Measurements from ENCODE around the gene SLC23A2. TPM values are rescaled to one million over a fixed set of nuclear protein-coding genes. Genes with fewer than 3 reads are reported as not detected.

The SLC23A2 gene
- total RNA-seq, 1 donor from 2014 or later, result 24.2 TPM

DNA sequence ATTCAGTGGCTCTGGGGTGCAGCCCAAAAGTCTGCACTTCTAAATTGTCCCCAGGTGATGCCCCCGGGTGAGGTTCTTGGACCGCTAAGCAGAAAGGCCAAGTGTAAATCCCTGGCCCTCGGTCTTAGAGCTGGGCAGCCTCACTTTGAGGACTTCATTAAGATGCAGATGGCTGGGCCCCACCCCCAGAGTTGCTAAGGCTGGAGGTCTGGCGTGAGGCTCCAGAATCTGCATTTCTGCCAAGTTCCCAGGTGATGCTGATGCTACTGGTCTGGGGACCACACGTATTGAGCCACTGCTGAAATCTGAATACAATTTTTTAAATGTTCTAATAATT is 735 bp upstream of the SLC23A2 start:
- Mint-ChIP-seq H3K4me1 (ENCODE audit: low read depth) (peaks cover 34% of the 10 kb centered on the region), H3K27ac (ENCODE audit: unreplicated experiment) (no peak overlapping the region), H3K4me3 (ENCODE audit: unreplicated experiment) (peak overlapping the region; percentile 95), H3K27me3 (ENCODE audit: low read depth) (no peaks in the 10 kb centered on the region), H3K36me3 (ENCODE audit: low read depth) (no peaks in the 10 kb centered on the region), H3K9me3 (ENCODE audit: low read depth) (no peaks in the 10 kb centered on the region)
- DNase-seq (ENCODE audit: low spot score), result no peak
- TF ChIP-seq, protein P1, sequence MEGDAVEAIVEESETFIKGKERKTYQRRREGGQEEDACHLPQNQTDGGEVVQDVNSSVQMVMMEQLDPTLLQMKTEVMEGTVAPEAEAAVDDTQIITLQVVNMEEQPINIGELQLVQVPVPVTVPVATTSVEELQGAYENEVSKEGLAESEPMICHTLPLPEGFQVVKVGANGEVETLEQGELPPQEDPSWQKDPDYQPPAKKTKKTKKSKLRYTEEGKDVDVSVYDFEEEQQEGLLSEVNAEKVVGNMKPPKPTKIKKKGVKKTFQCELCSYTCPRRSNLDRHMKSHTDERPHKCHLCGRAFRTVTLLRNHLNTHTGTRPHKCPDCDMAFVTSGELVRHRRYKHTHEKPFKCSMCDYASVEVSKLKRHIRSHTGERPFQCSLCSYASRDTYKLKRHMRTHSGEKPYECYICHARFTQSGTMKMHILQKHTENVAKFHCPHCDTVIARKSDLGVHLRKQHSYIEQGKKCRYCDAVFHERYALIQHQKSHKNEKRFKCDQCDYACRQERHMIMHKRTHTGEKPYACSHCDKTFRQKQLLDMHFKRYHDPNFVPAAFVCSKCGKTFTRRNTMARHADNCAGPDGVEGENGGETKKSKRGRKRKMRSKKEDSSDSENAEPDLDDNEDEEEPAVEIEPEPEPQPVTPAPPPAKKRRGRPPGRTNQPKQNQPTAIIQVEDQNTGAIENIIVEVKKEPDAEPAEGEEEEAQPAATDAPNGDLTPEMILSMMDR (IDR thresholded peaks at IDR 0.05), result no peak

DNA sequence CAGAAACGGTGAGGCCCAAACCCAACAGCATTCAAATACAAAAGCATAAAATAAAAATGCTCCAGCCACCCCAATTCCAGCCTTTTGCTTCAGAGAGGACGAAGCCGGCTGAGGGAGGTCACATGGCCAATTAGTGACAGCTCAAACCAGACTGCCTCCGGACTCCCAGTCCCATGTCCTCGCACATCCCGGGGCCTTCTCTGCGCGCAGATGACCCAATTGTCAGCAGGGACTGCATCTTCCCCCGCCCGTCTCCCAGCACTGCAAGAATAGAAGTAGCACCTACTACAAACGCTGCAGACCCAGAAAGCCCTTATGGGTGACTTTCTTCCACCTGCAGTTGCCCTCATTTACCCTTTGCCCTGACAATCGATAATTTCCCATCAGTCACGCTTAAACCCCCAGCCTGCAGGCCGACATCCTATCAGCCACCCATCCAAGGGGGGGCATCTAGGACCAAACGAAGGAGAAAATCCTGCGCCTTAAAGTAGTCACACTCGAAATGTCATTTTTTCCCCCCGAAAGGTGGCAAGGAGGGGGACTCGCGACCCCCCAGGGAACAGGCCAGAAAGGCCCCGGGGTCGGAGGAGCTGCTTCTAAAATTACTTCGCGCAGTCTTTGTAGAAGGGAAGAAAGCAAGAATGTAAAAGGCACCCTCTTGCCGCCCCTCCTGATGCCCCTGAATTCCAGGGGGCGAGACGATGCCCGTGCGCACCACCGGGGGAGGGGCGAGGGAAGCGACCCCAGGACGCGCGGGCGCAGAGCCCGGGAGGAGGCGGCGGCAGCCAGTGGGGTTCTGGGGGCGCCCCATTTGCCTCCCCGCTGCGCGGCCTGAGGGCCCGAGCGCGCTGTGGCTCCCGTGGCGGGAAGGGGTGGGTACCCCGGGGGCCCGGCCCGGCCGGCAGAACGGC is 792 bp downstream of the SLC23A2 start:
- Mint-ChIP-seq H3K4me3 (ENCODE audit: unreplicated experiment) (peak overlapping the region; percentile 80), H3K27ac (ENCODE audit: unreplicated experiment) (peak overlapping the region; percentile 27), H3K9me3 (ENCODE audit: low read depth) (no peaks in the 10 kb centered on the region), H3K4me1 (ENCODE audit: low read depth) (peaks cover 36% of the 10 kb centered on the region), H3K27me3 (ENCODE audit: low read depth) (no peaks in the 10 kb centered on the region), H3K36me3 (ENCODE audit: low read depth) (no peaks in the 10 kb centered on the region)
- no peak for DNase-seq (ENCODE audit: low spot score)
- TF ChIP-seq, protein P1 (IDR thresholded peaks at IDR 0.05), result no peak

DNA sequence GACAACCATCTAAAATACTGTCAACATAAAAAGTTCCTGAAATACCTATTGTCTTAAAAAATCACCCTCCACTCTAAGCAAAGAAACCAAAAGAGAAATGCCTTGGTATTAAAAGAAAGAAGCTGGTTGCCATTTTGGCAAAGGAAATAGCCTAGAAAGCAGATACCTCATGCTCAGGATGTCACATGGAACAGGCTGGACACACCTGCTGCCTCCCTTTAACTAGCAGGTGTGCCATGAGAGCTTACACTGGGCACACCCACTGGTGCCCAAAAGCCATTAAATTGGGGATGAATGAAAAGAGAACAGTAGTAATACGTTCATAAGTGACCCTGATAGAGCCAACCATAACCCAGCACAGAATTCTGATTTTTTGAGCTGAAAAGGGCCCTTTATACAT is 1.5 kb downstream of the SLC23A2 start:
- no peaks in the 10 kb centered on the region for H3K27me3 Mint-ChIP-seq (ENCODE audit: low read depth)
- H3K4me1 Mint-ChIP-seq (ENCODE audit: low read depth), result peaks cover 36% of the 10 kb centered on the region
- peak overlapping the region; percentile 80 for H3K4me3 Mint-ChIP-seq (ENCODE audit: unreplicated experiment)
- DNase-seq (ENCODE audit: low spot score), result no peak
- H3K27ac Mint-ChIP-seq (ENCODE audit: unreplicated experiment), result no peak overlapping the region
- no peaks in the 10 kb centered on the region for H3K36me3 Mint-ChIP-seq (ENCODE audit: low read depth)
- TF ChIP-seq, protein P1 (IDR thresholded peaks at IDR 0.05), result no peak
- H3K9me3 Mint-ChIP-seq (ENCODE audit: low read depth), result no peaks in the 10 kb centered on the region

DNA sequence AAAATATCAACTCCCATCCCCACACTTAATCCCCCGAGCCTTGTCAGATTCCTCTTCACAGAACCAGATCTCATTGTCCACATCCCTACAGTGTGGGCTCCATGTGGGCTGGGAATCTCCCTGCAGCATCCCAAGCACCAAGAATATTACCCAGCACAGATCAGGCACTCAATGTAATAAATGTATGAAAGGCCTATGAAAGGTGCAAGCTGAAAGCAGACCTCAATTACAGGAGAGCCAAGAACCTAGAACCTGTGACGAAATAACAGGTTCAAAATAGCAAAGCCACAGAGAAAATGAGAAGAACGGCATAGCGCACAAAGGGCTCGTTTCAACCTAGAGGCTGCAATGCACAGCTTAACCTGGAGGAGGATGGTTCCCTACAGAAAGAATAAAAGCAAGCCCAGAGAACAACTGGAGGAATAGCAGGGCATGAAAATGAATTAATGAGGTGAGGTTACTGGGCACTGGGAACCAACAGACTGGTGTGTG is 3.1 kb downstream of the SLC23A2 start:
- Mint-ChIP-seq H3K9me3 (ENCODE audit: low read depth) (no peaks in the 10 kb centered on the region), H3K36me3 (ENCODE audit: low read depth) (no peaks in the 10 kb centered on the region), H3K4me1 (ENCODE audit: low read depth) (peaks cover 36% of the 10 kb centered on the region), H3K4me3 (ENCODE audit: unreplicated experiment) (no peak overlapping the region), H3K27ac (ENCODE audit: unreplicated experiment) (no peak overlapping the region), H3K27me3 (ENCODE audit: low read depth) (no peaks in the 10 kb centered on the region)
- DNase-seq (ENCODE audit: low spot score), result no peak
- TF ChIP-seq, protein P1 (IDR thresholded peaks at IDR 0.05), result peak; percentile 35

DNA sequence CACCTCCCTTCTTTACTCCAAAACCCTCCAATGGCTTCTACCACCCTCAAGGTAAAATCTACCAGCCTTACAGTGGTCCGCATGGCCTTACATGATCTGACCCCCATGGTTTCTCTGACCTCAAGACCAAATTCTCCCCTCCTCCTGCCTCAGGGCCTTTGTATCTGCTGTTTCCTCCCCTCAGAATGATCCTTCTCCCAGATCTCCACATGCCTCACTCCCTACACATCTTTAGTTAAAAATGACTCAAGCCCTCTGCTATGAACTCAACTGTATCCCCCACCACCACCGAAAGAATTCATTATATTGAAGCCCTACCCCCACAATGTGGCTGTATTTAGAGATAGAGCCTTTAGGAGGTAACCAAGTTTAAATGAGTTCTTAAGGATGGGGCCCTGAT is 4.1 kb downstream of the SLC23A2 start:
- H3K4me1 Mint-ChIP-seq (ENCODE audit: low read depth), result peaks cover 36% of the 10 kb centered on the region
- TF ChIP-seq, protein P1 (IDR thresholded peaks at IDR 0.05), result no peak
- H3K27ac Mint-ChIP-seq (ENCODE audit: unreplicated experiment), result no peak overlapping the region
- no peaks in the 10 kb centered on the region for H3K36me3 Mint-ChIP-seq (ENCODE audit: low read depth)
- H3K27me3 Mint-ChIP-seq (ENCODE audit: low read depth), result no peaks in the 10 kb centered on the region
- no peaks in the 10 kb centered on the region for H3K9me3 Mint-ChIP-seq (ENCODE audit: low read depth)
- no peak overlapping the region for H3K4me3 Mint-ChIP-seq (ENCODE audit: unreplicated experiment)
- DNase-seq (ENCODE audit: low spot score), result no peak

All from chondrocyte (in vitro differentiated cells).